H1 (cell line): ENCODE results near the gene LHFPL3.

Experiments
- ATF2 ChIP-seq: IDR thresholded peaks from 2 replicates; pipeline ENCODE4 v1.6.1; 2012; ENCODE audit warnings: low read length, inconsistent platforms
- CEBPB ChIP-seq: IDR thresholded peaks from 2 replicates; pipeline ENCODE4 v1.6.1; 2012; ENCODE audit warnings: low read depth, low read length
- CREB1 ChIP-seq: IDR thresholded peaks from 2 replicates; pipeline ENCODE4 v1.6.1; 2012; ENCODE audit warnings: inconsistent platforms
- CTCF ChIP-seq, 3 experiments: IDR thresholded peaks; 1 replicate in 2 of 3; 2 replicates in 1 of 3; pipeline versions ENCODE4 v1.5.1 to v1.6.1; 2011; ENCODE audit warnings: low read length in 3 of 3, mild to moderate bottlenecking in 3 of 3, inconsistent platforms in 2 of 3, low read depth in 1 of 3, moderate library complexity in 1 of 3; ENCODE audit not compliant: insufficient read depth in 1 of 3; ENCODE audit errors: control extremely low read depth in 1 of 3
- EZH2 ChIP-seq: fragments of 200-600 bp; sonication (generic); IDR thresholded peaks from 2 replicates; pipeline ENCODE4 v1.7.1; 2012; ENCODE audit warnings: low read depth, mild to moderate bottlenecking, moderate library complexity, low read length, inconsistent platforms; ENCODE audit not compliant: severe bottlenecking
- MAX ChIP-seq: IDR thresholded peaks from 2 replicates; pipeline ENCODE4 v1.6.1; 2012; ENCODE audit warnings: inconsistent platforms
- PHF8 ChIP-seq: fragments of 200-600 bp; sonication (generic); conservative IDR thresholded peaks from 2 replicates; pipeline ENCODE4 v1.7.1; 2012; ENCODE audit warnings: low read depth, mild to moderate bottlenecking, inconsistent platforms, low read length, moderate library complexity
- POLR2A ChIP-seq, 2 experiments: IDR thresholded peaks; 1 replicate in 1 of 2; 2 replicates in 1 of 2; pipeline ENCODE4 v1.6.1; 2011; ENCODE audit warnings: low read depth in 2 of 2, low read length in 2 of 2, mild to moderate bottlenecking in 2 of 2; ENCODE audit errors: control extremely low read depth in 1 of 2
- POLR2AphosphoS5 ChIP-seq: IDR thresholded peaks from 2 replicates; pipeline ENCODE4 v1.6.1; 2011; ENCODE audit warnings: low read depth, low read length
- RAD21 ChIP-seq, 2 experiments: IDR thresholded peaks in 1 of 2; conservative IDR thresholded peaks in 1 of 2; 2 replicates each; pipeline ENCODE4 v1.6.1; 2011; ENCODE audit warnings: low read depth in 2 of 2, low read length in 2 of 2, improper control_type of control experiment in 1 of 2, inconsistent platforms in 1 of 2, mild to moderate bottlenecking in 1 of 2, moderate library complexity in 1 of 2
- SIX5 ChIP-seq: IDR thresholded peaks from 2 replicates; pipeline ENCODE4 v1.6.1; 2011; ENCODE audit warnings: mild to moderate bottlenecking, low read depth, low read length
- SUZ12 ChIP-seq: fragments of 200-600 bp; sonication (generic); IDR thresholded peaks from 2 replicates; pipeline ENCODE4 v1.6.1; 2012; ENCODE audit warnings: mild to moderate bottlenecking, inconsistent platforms, low read length, moderate library complexity, mixed read lengths
- TEAD4 ChIP-seq: IDR thresholded peaks from 2 replicates; pipeline ENCODE4 v1.6.1; 2012; ENCODE audit warnings: low read depth, low read length, inconsistent platforms, mixed read lengths
- USF2 ChIP-seq: IDR thresholded peaks from 2 replicates; pipeline ENCODE4 v1.6.1; 2011; ENCODE audit warnings: low read length, improper control_type of control experiment

GRCh38 chr7:104820836-104821535 lies 492.6 kb downstream of the LHFPL3 start:
- no peak for TF ChIP-seq CTCF (IDR thresholded peaks at IDR 0.05; ENCODE audit: control extremely low read depth in 1 of 3, insufficient read depth in 1 of 3, low read depth in 1 of 3, low read length in 3 of 3)
- TF ChIP-seq EZH2, result no peak
- TF ChIP-seq POLR2AphosphoS5, result no peak
- TF ChIP-seq ATF2, result no peak
- no peak for TF ChIP-seq POLR2A (IDR thresholded peaks at IDR 0.05; ENCODE audit: control extremely low read depth in 1 of 2, low read depth in 2 of 2, low read length in 2 of 2)
- no peak for TF ChIP-seq RAD21 (IDR thresholded peaks at IDR 0.05 in 1 of 2, conservative IDR thresholded peaks at IDR 0.05 in 1 of 2; ENCODE audit: low read depth in 2 of 2, low read length in 2 of 2)
- no peak for TF ChIP-seq TEAD4
- TF ChIP-seq PHF8, result no peak
- TF ChIP-seq CEBPB, result no peak
- TF ChIP-seq SUZ12, result no peak
- TF ChIP-seq USF2, result no peak
- TF ChIP-seq CREB1, result no peak
- no peak for TF ChIP-seq SIX5
- TF ChIP-seq MAX, result no peak
